GM21619 (cell line): Measurements from ENCODE around the gene KANK3.
A peak's percentile ranks its signal among the peaks of the same experiment; 100 is the strongest.
"Not testable (repeated sequence)": the region's sequence is repeated elsewhere in the genome, so short reads cannot be mapped to it uniquely, and the experiment has no call there.

Source experiments
- ATAC-seq: cut with Tn5 transposase; IDR thresholded peaks from one replicate; pipeline ENCODE4 v1.9.1; 2021; ENCODE audit not compliant: unreplicated experiment

Gene KANK3

GRCh38 chr19:8320564-8321066 lies 22.4 kb downstream of the KANK3 start:
- no peak for ATAC-seq

- ATAC-seq: no peak
These were observed 23.1 kb downstream of the KANK3 start for GRCh38 chr19:8319807-8320520.

GRCh38 chr19:8318835-8319234 lies 24.2 kb downstream of the KANK3 start:
- not testable (repeated sequence) for ATAC-seq

- ATAC-seq: no peak
These were observed 26.5 kb downstream of the KANK3 start for GRCh38 chr19:8316351-8317125.

GRCh38 chr19:8314981-8315640 lies 28.0 kb downstream of the KANK3 start:
- ATAC-seq: not testable (repeated sequence)

GRCh38 chr19:8311461-8312260 lies 31.4 kb downstream of the KANK3 start:
- no peak for ATAC-seq

GRCh38 chr19:8310342-8311055 lies 32.6 kb downstream of the KANK3 start:
- no peak for ATAC-seq

GRCh38 chr19:8308891-8309291 lies 34.2 kb downstream of the KANK3 start:
- ATAC-seq: no peak

GRCh38 chr19:8307965-8308866 lies 34.8 kb downstream of the KANK3 start, which contains the start of gene CD320:
Gene CD320 (minus strand): TSS chr19:8308358. CDS start chr19:8308290, 68 bp downstream.
- ATAC-seq: peak; percentile 75

GRCh38 chr19:8307400-8307964 lies 35.6 kb downstream of the KANK3 start:
- ATAC-seq: no peak

GRCh38 chr19:8306235-8307054 lies 36.6 kb downstream of the KANK3 start:
- ATAC-seq: no peak

GRCh38 chr19:8305798-8306197 lies 37.3 kb downstream of the KANK3 start:
- no peak for ATAC-seq

- no peak for ATAC-seq
These were observed 38.0 kb downstream of the KANK3 start for GRCh38 chr19:8304841-8305621.

GRCh38 chr19:8302734-8303133 lies 40.3 kb downstream of the KANK3 start:
- no peak for ATAC-seq

- ATAC-seq: no peak
These were observed 40.7 kb downstream of the KANK3 start for GRCh38 chr19:8302357-8302691.

- not testable (repeated sequence) for ATAC-seq
These were observed 51.7 kb downstream of the KANK3 start for GRCh38 chr19:8291337-8291736.

- ATAC-seq: not testable (repeated sequence)
These were observed 66.6 kb downstream of the KANK3 start for GRCh38 chr19:8276508-8276907.
